ENCODE data around the gene ADGRF3. TPM values are rescaled to one million over a fixed set of nuclear protein-coding genes. Genes with fewer than 3 reads are reported as not detected.

Gene ADGRF3
- total and polyA plus RNA-seq, 9 of the 15 experiments (the other 6 are each of a cell fraction or from before 2014, with no cell fraction given): 0.04 to 0.54 (median 0.16) TPM; not detected in 2

DNA sequence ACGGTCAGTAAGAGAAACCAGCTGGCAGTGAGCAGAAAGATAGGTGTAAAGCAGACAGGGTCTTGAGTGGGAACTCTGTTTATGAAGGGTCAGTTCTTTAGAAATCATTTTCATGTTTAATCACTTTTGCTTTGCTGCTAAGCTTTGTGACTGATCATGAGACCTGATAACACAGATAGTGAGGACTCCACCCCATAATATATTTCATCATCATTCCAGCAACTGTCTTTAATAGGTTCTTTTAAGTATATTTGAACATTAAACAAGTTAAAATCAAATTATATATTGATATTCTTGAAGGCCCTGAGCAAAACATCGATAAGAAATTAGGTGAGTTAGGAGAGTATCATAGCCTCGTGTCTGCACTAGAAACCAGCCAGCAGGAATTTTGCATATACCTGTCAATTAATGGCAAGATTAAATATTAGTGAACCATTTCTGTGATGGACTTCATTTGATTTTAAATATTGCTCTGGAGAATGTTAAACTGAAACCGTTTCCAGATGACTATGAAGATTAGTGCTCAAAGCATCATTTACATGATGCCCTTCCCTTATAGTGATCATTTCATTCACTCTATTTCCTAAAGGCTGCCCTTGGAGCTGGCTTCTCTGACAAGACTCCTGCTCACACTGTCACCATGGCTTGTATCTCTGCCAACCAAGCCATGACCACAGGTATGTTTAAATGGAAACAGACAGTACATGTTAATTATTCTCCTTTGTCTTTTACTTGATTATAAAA, 69.9 kb downstream of the ADGRF3 start:
- Histone ChIP-seq H3K4me1 (replicated peaks in 1 of 2; ENCODE audit: control insufficient read depth in 2 of 2, insufficient read depth in 2 of 2, low read length in 2 of 2) (peaks cover 0 to 11% of the 10 kb centered on the region in 2 experiments; a peak in 1 of 5 replicates), H3K27ac (ENCODE audit: extremely low read depth, low read depth, low read length) (no peak overlapping the region), H3K9me1 (ENCODE audit: control insufficient read depth, insufficient read depth, low read length) (no peaks in the 10 kb centered on the region), H3K9me3 (replicated peaks; ENCODE audit: control insufficient read depth, insufficient read depth, low read depth, low read length) (no peaks in the 10 kb centered on the region), H2AFZ (ENCODE audit: low read depth, low read length) (no peak overlapping the region), H3K36me3 (ENCODE audit: control insufficient read depth, insufficient read depth, low read length) (peaks cover 74% of the 10 kb centered on the region), H3K4me3 (no peak overlapping the region), H3K27me3 (ENCODE audit: control insufficient read depth in 2 of 2, insufficient read depth in 2 of 2, low read length in 2 of 2) (no peaks in the 10 kb centered on the region), H3K79me2 (ENCODE audit: control insufficient read depth, insufficient read depth, low read length) (no peaks in the 10 kb centered on the region), H3K4me2 (ENCODE audit: insufficient read depth, low read length) (no peak overlapping the region), H4K20me1 (replicated peaks; ENCODE audit: control insufficient read depth, insufficient read depth, low read length) (no peaks in the 10 kb centered on the region), H3K9ac (ENCODE audit: insufficient read depth in 1 of 2, low read depth in 2 of 2, low read length in 2 of 2) (no peak overlapping the region)
- in situ Hi-C loops (cut with MboI): no loop called here
- 81% methylated on average over 4 of the region's 4 CpGs for WGBS (ENCODE audit: insufficient coverage, low coverage, missing lambda C conversion rate)
- FAIRE-seq: no peak
- ChIA-PET CTCF (ENCODE audit: low intra/inter-chr PET ratio) (no interaction called here), POLR2A (interaction anchor here (0.6 kb wide), 3 partner anchors 20 to 73 kb away, joined by 3 read pairs; no protein-coding TSS in a partner anchor)
- BruUV-seq (replicated peaks): no TSS peak
- no peak for DNase-seq (ENCODE audit: extremely low read depth in 1 of 4, low spot score in 3 of 4)
- no peak for ATAC-seq
- TF ChIP-seq FOXJ2 (tag; IDR thresholded peaks at IDR 0.05): 0 out of 2 replicates have a peak, but pooled peaks have one; percentile 31
- TF ChIP-seq CEBPG (CRISPR knock-in tag; IDR thresholded peaks at IDR 0.05): no peak
- peak; percentile 60 to 74 for TF ChIP-seq CEBPG (tag; conservative IDR thresholded peaks at IDR 0.05 in 1 of 2, IDR thresholded peaks at IDR 0.05 in 1 of 2)
- TF ChIP-seq ZNF318 (IDR thresholded peaks at IDR 0.05; ENCODE audit: borderline replicate concordance in 1 of 2, low read depth in 1 of 2): no peak
- TF ChIP-seq, protein P1, sequence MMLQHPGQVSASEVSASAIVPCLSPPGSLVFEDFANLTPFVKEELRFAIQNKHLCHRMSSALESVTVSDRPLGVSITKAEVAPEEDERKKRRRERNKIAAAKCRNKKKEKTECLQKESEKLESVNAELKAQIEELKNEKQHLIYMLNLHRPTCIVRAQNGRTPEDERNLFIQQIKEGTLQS (IDR thresholded peaks at IDR 0.05): peak; percentile 79
- TF ChIP-seq, protein P1 (CRISPR knock-in tag; conservative IDR thresholded peaks at IDR 0.05): no peak
- intact Hi-C loops (cut with micrococcal nuclease): no loop called here
